ENCODE results near the gene CDKN1A. TPM values are rescaled to one million over a fixed set of nuclear protein-coding genes. Genes with fewer than 3 reads are reported as not detected.

The CDKN1A gene
- total and polyA plus RNA-seq, 10 of the 15 experiments (the other 5 are each of a cell fraction or from before 2014, with no cell fraction given) = 25.2 to 637 (median 216) TPM

GRCh38 chr6:36722365-36722764 is 43.9 kb downstream of the CDKN1A start (continued):
- TF ChIP-seq SKIL (IDR thresholded peaks at IDR 0.05; ENCODE audit: low read depth, poor library complexity, severe bottlenecking) (no peak), EZH2 (IDR thresholded peaks at IDR 0.05; ENCODE audit: borderline replicate concordance, control insufficient read depth, low read depth, low read length) (no peak)

DNA sequence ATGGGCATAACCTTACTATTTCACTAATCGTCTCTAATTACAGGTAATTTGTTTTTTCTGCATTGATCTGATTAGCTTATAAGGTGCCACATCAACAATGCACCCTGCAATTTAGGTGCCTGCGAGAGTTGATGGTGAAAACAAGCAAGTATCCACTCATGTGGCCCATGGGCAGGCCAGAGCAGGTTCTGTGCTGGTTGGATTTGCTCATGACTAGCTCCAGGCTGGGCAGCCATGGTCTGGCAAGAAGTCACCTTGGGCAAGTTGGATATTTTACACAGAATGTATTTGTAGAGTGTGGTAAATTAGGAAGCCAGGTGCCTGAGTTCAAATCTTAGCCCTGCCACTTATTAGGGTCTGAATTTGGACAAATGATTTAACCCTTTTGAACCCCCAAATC is 44.4 kb downstream of the CDKN1A start:
- WGBS (ENCODE audit: insufficient coverage, insufficient replicate concordance, low lambda C conversion rate, missing lambda C conversion rate) = 75% methylated on average over 2 of the region's 2 CpGs
- no peaks in the 10 kb centered on the region for H3K79me2 ChIP-seq (ENCODE audit: control insufficient read depth, insufficient read depth, low read length)
- ATAC-seq = no peak
- ChIA-PET POLR2A (interaction anchor here (1.3 kb wide), 2 partner anchors 9 to 36 kb away, joined by 3 to 4 read pairs; no protein-coding TSS in a partner anchor), CTCF (interaction anchor here (1.0 to 8.1 kb wide), 7 partner anchors 14 to 107 kb away, joined by 3 to 61 read pairs (median 20); no protein-coding TSS in a partner anchor), SMC1A (ENCODE audit: uncharacterized antibody, unreplicated experiment) (interaction anchor here (1.1 to 2.7 kb wide), 6 partner anchors 12 to 108 kb away, joined by 3 to 18 read pairs (median 7); no protein-coding TSS in a partner anchor), RAD21 (ENCODE audit: unreplicated experiment) (interaction anchor here (0.6 to 4.4 kb wide), 4 partner anchors 33 to 108 kb away, joined by 3 to 30 read pairs (median 11); no protein-coding TSS in a partner anchor)
- H3K36me3 ChIP-seq (ENCODE audit: control insufficient read depth in 2 of 2, insufficient read depth in 2 of 2, low read length in 1 of 2) = no peaks in the 10 kb centered on the region
- H3K9ac ChIP-seq (ENCODE audit: control insufficient read depth, insufficient read depth, low read length) = no peak overlapping the region
- no peak overlapping the region for H3K4me2 ChIP-seq (ENCODE audit: control insufficient read depth, insufficient read depth)
- no peaks in the 10 kb centered on the region for H4K20me1 ChIP-seq (ENCODE audit: control insufficient read depth, insufficient read depth)
- no peak overlapping the region for H3K27ac ChIP-seq (ENCODE audit: control insufficient read depth, insufficient read depth)
- no peak for FAIRE-seq
- BruUV-seq (replicated peaks) = no TSS peak
- H3K27me3 ChIP-seq (replicated peaks in 1 of 2; ENCODE audit: control insufficient read depth in 2 of 2, insufficient read depth in 2 of 2, low read length in 1 of 2) = no peaks in the 10 kb centered on the region
- no peak for DNase-seq (ENCODE audit: low read depth, low spot score)
- H3K4me3 ChIP-seq = no peak overlapping the region
- H3K9me3 ChIP-seq (replicated peaks; ENCODE audit: control insufficient read depth, insufficient read depth, low read length) = no peaks in the 10 kb centered on the region
- no peak for TF ChIP-seq BCLAF1 (IDR thresholded peaks at IDR 0.05)
- TF ChIP-seq, protein P1, sequence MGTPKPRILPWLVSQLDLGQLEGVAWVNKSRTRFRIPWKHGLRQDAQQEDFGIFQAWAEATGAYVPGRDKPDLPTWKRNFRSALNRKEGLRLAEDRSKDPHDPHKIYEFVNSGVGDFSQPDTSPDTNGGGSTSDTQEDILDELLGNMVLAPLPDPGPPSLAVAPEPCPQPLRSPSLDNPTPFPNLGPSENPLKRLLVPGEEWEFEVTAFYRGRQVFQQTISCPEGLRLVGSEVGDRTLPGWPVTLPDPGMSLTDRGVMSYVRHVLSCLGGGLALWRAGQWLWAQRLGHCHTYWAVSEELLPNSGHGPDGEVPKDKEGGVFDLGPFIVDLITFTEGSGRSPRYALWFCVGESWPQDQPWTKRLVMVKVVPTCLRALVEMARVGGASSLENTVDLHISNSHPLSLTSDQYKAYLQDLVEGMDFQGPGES (IDR thresholded peaks at IDR 0.05) = no peak
- no peak for TF ChIP-seq ZNF274 (IDR thresholded peaks at IDR 0.05; ENCODE audit: insufficient read depth, insufficient read length)
- TF ChIP-seq MAX (IDR thresholded peaks at IDR 0.05; ENCODE audit: low read depth, low read length) = no peak
- TF ChIP-seq RB1 (IDR thresholded peaks at IDR 0.05; ENCODE audit: borderline replicate concordance) = no peak
- TF ChIP-seq ZNF622 (IDR thresholded peaks at IDR 0.05) = no peak
- TF ChIP-seq JUND (IDR thresholded peaks at IDR 0.05; ENCODE audit: low read depth, low read length) = no peak
- no peak for TF ChIP-seq ETV6 (conservative IDR thresholded peaks at IDR 0.05 in 1 of 2, IDR thresholded peaks at IDR 0.05 in 1 of 2; ENCODE audit: borderline replicate concordance in 1 of 2, low read depth in 1 of 2)
- in situ Hi-C loops (cut with MboI) = no loop called here
- H2AFZ ChIP-seq (ENCODE audit: control insufficient read depth, low read depth, low read length) = no peak overlapping the region
- H3K4me1 ChIP-seq (ENCODE audit: control insufficient read depth, insufficient read depth, low read length) = peaks cover 36% of the 10 kb centered on the region
- intact Hi-C loops (cut with micrococcal nuclease; ENCODE audit: unreplicated experiment) = no loop called here
